ENCODE results near the gene DNLZ. TPM values are rescaled to one million over a fixed set of nuclear protein-coding genes. Genes with fewer than 3 reads are reported as not detected.

The DNLZ gene
- total and polyA plus RNA-seq, 2 donors (not counting 1 experiment from before 2014, with no cell fraction given): 23.0 to 42.0 TPM

- Histone ChIP-seq H3K27ac (ENCODE audit: low read length in 2 of 2) (no peak overlapping the region), H3K79me2 (ENCODE audit: control insufficient read depth, insufficient read depth, low read length) (peaks cover 9% of the 10 kb centered on the region), H3K27me3 (replicated peaks in 1 of 4; ENCODE audit: control extremely low read depth in 1 of 4, control insufficient read depth in 3 of 4, insufficient read depth in 4 of 4, low read length in 3 of 4) (no peaks in the 10 kb centered on the region), H3K9me3 (ENCODE audit: control extremely low read depth in 1 of 3, control insufficient read depth in 2 of 3, insufficient read depth in 1 of 3, low read length in 2 of 3) (no peaks in the 10 kb centered on the region), H3K4me1 (ENCODE audit: control insufficient read depth in 2 of 2, insufficient read depth in 2 of 2, low read length in 2 of 2) (no peaks in the 10 kb centered on the region), H4K20me1 (ENCODE audit: control insufficient read depth, insufficient read depth, low read length, poor library complexity, severe bottlenecking) (peaks cover 2% of the 10 kb centered on the region), H3K9ac (ENCODE audit: low read length) (no peak overlapping the region), H3K4me2 (replicated peaks; ENCODE audit: low read depth, low read length, poor library complexity, severe bottlenecking) (no peak overlapping the region), H3K36me3 (replicated peaks in 1 of 2; ENCODE audit: control extremely low read depth in 1 of 2, control insufficient read depth in 1 of 2, extremely low read depth in 1 of 2, insufficient read depth in 2 of 2, low read length in 1 of 2) (peaks cover 1 to 85% of the 10 kb centered on the region in 2 experiments), H2AFZ (ENCODE audit: insufficient read depth, low read depth, low read length, poor library complexity, severe bottlenecking) (no peak overlapping the region), H3K4me3 (ENCODE audit: control extremely low read depth in 1 of 5, extremely low read depth in 1 of 5, insufficient read depth in 1 of 5, low read depth in 2 of 5, low read length in 4 of 5) (no peak overlapping the region)
- no peaks in the 10 kb centered on the region for H3K27me3 Mint-ChIP-seq
- TF ChIP-seq CTCF (IDR thresholded peaks at IDR 0.05) (no peak), EZH2 (IDR thresholded peaks at IDR 0.05; ENCODE audit: borderline replicate concordance, insufficient read depth, low read depth, low read length, poor library complexity, severe bottlenecking) (no peak)
- no peaks in the 10 kb centered on the region for H3K9me3 Mint-ChIP-seq (ENCODE audit: insufficient read depth)
- H3K4me1 Mint-ChIP-seq: no peaks in the 10 kb centered on the region
- ATAC-seq (ENCODE audit: low read depth): no peak
- WGBS (ENCODE audit: insufficient coverage): 98% methylated on average over 28 of the region's 28 CpGs
- intact Hi-C loops (cut with micrococcal nuclease): no loop called here
- CTCF ChIA-PET: no interaction called here
- H3K4me3 Mint-ChIP-seq: no peak overlapping the region
- POLR2A ChIA-PET: interaction anchor here (1.1 kb wide), 1 partner anchor 12 kb away, joined by 3 read pairs; no protein-coding TSS in a partner anchor
- no peak for DNase-seq
- no peak overlapping the region for H3K27ac Mint-ChIP-seq
Measured at GRCh38 chr9:136391737-136392537, 28.4 kb upstream of the DNLZ start.

GRCh38 chr9:136389396-136389795 lies 25.9 kb upstream of the DNLZ start:
- ChIA-PET POLR2A (no interaction called here), CTCF (no interaction called here)
- WGBS (ENCODE audit: insufficient coverage): 80% methylated on average over 7 of the region's 14 CpGs
- Mint-ChIP-seq H3K4me3 (no peak overlapping the region), H3K27me3 (no peaks in the 10 kb centered on the region), H3K4me1 (no peaks in the 10 kb centered on the region), H3K9me3 (ENCODE audit: insufficient read depth) (no peaks in the 10 kb centered on the region), H3K27ac (no peak overlapping the region)
- no peak overlapping the region for H3K9ac ChIP-seq (ENCODE audit: low read length)
- H3K36me3 ChIP-seq (replicated peaks in 1 of 2; ENCODE audit: control extremely low read depth in 1 of 2, control insufficient read depth in 1 of 2, extremely low read depth in 1 of 2, insufficient read depth in 2 of 2, low read length in 1 of 2): peaks cover 0 to 61% of the 10 kb centered on the region in 2 experiments
- DNase-seq (no peak), ATAC-seq (ENCODE audit: low read depth) (no peak)
- H3K27me3 ChIP-seq (replicated peaks in 1 of 4; ENCODE audit: control extremely low read depth in 1 of 4, control insufficient read depth in 3 of 4, insufficient read depth in 4 of 4, low read length in 3 of 4): no peaks in the 10 kb centered on the region
- H4K20me1 ChIP-seq (ENCODE audit: control insufficient read depth, insufficient read depth, low read length, poor library complexity, severe bottlenecking): no peaks in the 10 kb centered on the region
- TF ChIP-seq EZH2 (IDR thresholded peaks at IDR 0.05; ENCODE audit: borderline replicate concordance, insufficient read depth, low read depth, low read length, poor library complexity, severe bottlenecking): no peak
- no peak for TF ChIP-seq CTCF (IDR thresholded peaks at IDR 0.05)
- intact Hi-C loops (cut with micrococcal nuclease): no loop called here
- H3K4me2 ChIP-seq (replicated peaks; ENCODE audit: low read depth, low read length, poor library complexity, severe bottlenecking): no peak overlapping the region
- no peak overlapping the region for H3K27ac ChIP-seq (ENCODE audit: low read length in 2 of 2)
- no peak overlapping the region for H2AFZ ChIP-seq (ENCODE audit: insufficient read depth, low read depth, low read length, poor library complexity, severe bottlenecking)
- H3K4me1 ChIP-seq (ENCODE audit: control insufficient read depth in 2 of 2, insufficient read depth in 2 of 2, low read length in 2 of 2): no peaks in the 10 kb centered on the region
- no peaks in the 10 kb centered on the region for H3K9me3 ChIP-seq (ENCODE audit: control extremely low read depth in 1 of 3, control insufficient read depth in 2 of 3, insufficient read depth in 1 of 3, low read length in 2 of 3)
- H3K79me2 ChIP-seq (ENCODE audit: control insufficient read depth, insufficient read depth, low read length): peaks cover 2% of the 10 kb centered on the region
- H3K4me3 ChIP-seq (ENCODE audit: control extremely low read depth in 1 of 5, extremely low read depth in 1 of 5, insufficient read depth in 1 of 5, low read depth in 2 of 5, low read length in 4 of 5): no peak overlapping the region
